ENCODE data around the gene KIF20B. TPM values are rescaled to one million over a fixed set of nuclear protein-coding genes. Genes with fewer than 3 reads are reported as not detected.

Gene KIF20B
- polyA plus RNA-seq, 1 experiment = 4.5 TPM

DNA sequence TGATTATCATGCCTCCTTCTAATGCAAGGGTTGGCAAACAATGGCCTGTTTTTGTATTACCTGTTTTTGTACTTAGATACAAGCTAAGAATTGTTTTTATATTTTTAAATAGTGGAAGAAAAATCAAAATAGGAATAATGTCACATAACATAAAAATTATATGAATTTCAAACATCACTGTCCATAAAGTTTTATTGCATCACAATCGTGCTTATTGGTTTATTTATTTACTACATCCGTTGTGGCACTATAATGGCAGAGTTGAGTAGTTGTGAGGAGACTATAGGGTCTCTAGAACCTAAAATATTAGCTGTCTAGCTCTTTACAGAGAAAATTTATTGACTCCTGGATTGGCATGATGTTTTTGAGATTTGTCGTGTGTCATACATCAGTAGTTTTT, 4.1 kb downstream of the KIF20B start:
- Histone ChIP-seq H3K4me3 (ENCODE audit: low read depth, low read length) (no peak overlapping the region), H3K27me3 (ENCODE audit: control insufficient read depth, insufficient read depth, low read length) (no peaks in the 10 kb centered on the region), H3K9me3 (ENCODE audit: control insufficient read depth, insufficient read depth, low read length) (no peaks in the 10 kb centered on the region), H3K27ac (ENCODE audit: low read depth, low read length) (no peak overlapping the region)
- ChIA-PET POLR2A (no interaction called here), CTCF (no interaction called here)
- DNase-seq (ENCODE audit: low read depth, low spot score) = no peak
- TF ChIP-seq, protein P1, sequence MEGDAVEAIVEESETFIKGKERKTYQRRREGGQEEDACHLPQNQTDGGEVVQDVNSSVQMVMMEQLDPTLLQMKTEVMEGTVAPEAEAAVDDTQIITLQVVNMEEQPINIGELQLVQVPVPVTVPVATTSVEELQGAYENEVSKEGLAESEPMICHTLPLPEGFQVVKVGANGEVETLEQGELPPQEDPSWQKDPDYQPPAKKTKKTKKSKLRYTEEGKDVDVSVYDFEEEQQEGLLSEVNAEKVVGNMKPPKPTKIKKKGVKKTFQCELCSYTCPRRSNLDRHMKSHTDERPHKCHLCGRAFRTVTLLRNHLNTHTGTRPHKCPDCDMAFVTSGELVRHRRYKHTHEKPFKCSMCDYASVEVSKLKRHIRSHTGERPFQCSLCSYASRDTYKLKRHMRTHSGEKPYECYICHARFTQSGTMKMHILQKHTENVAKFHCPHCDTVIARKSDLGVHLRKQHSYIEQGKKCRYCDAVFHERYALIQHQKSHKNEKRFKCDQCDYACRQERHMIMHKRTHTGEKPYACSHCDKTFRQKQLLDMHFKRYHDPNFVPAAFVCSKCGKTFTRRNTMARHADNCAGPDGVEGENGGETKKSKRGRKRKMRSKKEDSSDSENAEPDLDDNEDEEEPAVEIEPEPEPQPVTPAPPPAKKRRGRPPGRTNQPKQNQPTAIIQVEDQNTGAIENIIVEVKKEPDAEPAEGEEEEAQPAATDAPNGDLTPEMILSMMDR (IDR thresholded peaks at IDR 0.05; ENCODE audit: low read depth, low read length) = no peak

DNA sequence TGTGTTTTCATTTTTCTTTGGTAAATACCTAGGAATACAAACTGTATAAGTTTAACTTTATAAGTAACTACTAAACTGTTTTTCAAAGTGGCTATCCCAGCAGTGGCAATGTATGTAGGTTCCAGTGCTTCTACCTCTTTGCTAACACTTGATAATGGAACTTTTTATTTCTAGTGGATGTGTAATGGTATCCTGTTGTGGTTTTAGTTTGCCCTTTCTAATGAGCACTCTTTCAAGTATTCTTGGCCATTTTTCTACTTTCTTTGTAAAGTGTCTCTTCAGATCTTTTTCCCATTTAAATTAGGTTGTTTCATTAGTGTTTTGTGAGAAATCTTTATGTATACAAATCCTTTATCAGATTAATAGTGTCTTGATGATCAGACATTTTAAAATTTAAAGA, 4.6 kb downstream of the KIF20B start:
- DNase-seq (ENCODE audit: low read depth, low spot score) = no peak
- Histone ChIP-seq H3K4me3 (ENCODE audit: low read depth, low read length) (no peak overlapping the region), H3K27me3 (ENCODE audit: control insufficient read depth, insufficient read depth, low read length) (no peaks in the 10 kb centered on the region), H3K9me3 (ENCODE audit: control insufficient read depth, insufficient read depth, low read length) (no peaks in the 10 kb centered on the region), H3K27ac (ENCODE audit: low read depth, low read length) (no peak overlapping the region)
- ChIA-PET POLR2A (no interaction called here), CTCF (no interaction called here)
- TF ChIP-seq, protein P1 (IDR thresholded peaks at IDR 0.05; ENCODE audit: low read depth, low read length) = no peak

DNA sequence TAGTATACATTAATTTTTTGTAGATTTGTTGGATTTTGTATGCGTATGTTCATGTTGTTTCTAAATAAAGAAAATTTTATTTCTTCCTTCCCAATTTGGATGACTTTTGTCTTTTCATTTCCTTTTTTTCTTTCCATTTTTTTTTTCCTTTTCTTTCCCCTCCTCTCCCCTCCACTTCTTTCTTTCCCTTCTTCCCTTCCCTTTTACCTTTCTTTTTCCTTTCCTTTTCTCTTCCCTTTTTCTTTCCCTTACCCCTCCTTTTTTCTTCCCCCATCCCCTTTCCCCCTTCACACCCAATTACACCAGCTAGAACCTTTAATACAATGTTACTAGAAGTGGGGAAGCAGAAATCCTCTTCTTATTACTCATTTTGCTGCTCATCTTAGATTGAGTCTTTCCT, 6.0 kb downstream of the KIF20B start:
- TF ChIP-seq, protein P1 (IDR thresholded peaks at IDR 0.05; ENCODE audit: low read depth, low read length) = no peak
- POLR2A ChIA-PET = no interaction called here
- CTCF ChIA-PET = no interaction called here
- H3K27me3 ChIP-seq (ENCODE audit: control insufficient read depth, insufficient read depth, low read length) = no peaks in the 10 kb centered on the region
- DNase-seq (ENCODE audit: low read depth, low spot score) = no peak
- H3K27ac ChIP-seq (ENCODE audit: low read depth, low read length) = no peak overlapping the region
- no peak overlapping the region for H3K4me3 ChIP-seq (ENCODE audit: low read depth, low read length)
- no peaks in the 10 kb centered on the region for H3K9me3 ChIP-seq (ENCODE audit: control insufficient read depth, insufficient read depth, low read length)

DNA sequence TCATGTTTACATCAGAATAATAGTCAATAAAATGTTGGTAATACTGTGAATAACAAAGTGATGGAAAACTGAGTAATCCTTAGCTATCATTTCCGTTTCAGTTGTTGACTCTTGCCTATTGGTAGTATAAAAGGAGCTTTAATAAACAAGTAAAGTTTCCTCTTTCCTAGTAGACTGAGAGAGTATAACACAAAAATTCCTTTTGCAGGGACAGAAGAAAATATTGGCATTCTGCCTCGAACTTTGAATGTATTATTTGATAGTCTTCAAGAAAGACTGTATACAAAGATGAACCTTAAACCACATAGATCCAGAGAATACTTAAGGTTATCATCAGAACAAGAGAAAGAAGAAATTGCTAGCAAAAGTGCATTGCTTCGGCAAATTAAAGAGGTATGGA, 9.4 kb downstream of the KIF20B start:
- TF ChIP-seq, protein P1 (IDR thresholded peaks at IDR 0.05; ENCODE audit: low read depth, low read length) = no peak
- Histone ChIP-seq H3K27ac (ENCODE audit: low read depth, low read length) (no peak overlapping the region), H3K27me3 (ENCODE audit: control insufficient read depth, insufficient read depth, low read length) (no peaks in the 10 kb centered on the region), H3K4me3 (ENCODE audit: low read depth, low read length) (no peak overlapping the region), H3K9me3 (ENCODE audit: control insufficient read depth, insufficient read depth, low read length) (no peaks in the 10 kb centered on the region)
- CTCF ChIA-PET = interaction anchor here (1.2 to 1.3 kb wide), 2 partner anchors 10 to 285 kb away, joined by 3 to 4 read pairs; partner anchors contain the start of gene KIF20B
- DNase-seq (ENCODE audit: low read depth, low spot score) = peak; percentile 8
- POLR2A ChIA-PET = interaction anchor here (0.9 to 1.0 kb wide), 2 partner anchors 9 to 67 kb away, joined by 3 to 5 read pairs; partner anchors contain the start of gene KIF20B

DNA sequence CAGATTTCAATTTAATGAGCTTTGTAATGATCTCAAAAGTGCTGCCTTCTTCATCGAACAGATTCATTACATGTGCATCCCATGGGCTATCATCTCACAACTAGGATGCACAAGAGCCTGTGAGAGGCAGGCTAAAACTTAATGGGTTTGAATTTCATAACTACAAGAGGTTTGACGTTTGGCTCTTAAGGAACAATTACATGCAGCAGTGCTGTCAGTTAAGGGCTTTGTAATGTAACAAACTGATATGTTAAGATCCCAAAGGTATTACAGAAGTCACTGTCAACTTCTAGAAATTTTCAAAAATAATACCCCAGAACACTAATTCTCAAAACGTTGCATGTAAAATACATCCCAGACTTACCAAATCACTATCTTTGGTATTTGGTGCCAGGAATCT, 33.2 kb downstream of the KIF20B start:
- CTCF ChIA-PET = interaction anchor here (0.6 kb wide), 1 partner anchor 336 kb away, joined by 4 read pairs; no protein-coding TSS in a partner anchor
- Histone ChIP-seq H3K27ac (ENCODE audit: low read depth, low read length) (no peak overlapping the region), H3K9me3 (ENCODE audit: control insufficient read depth, insufficient read depth, low read length) (no peaks in the 10 kb centered on the region), H3K27me3 (ENCODE audit: control insufficient read depth, insufficient read depth, low read length) (no peaks in the 10 kb centered on the region), H3K4me3 (ENCODE audit: low read depth, low read length) (no peak overlapping the region)
- POLR2A ChIA-PET = no interaction called here
- DNase-seq (ENCODE audit: low read depth, low spot score) = no peak
- TF ChIP-seq, protein P1 (IDR thresholded peaks at IDR 0.05; ENCODE audit: low read depth, low read length) = no peak
